Lower leg skin (tissue), 4 donors: ENCODE measurements around the gene TRIM65. TPM values are rescaled to one million over a fixed set of nuclear protein-coding genes. Genes with fewer than 3 reads are reported as not detected.

Experiments
- DNase-seq, 2 donors: peaks; one replicate each; pipeline ENCODE4 v3.0.0-alpha.2; 2019; ENCODE audit warnings: low spot score in 2 of 2
- H3K4me3 ChIP-seq: fragments of 200-600 bp; sonication (generic); 2 replicates; pipeline ENCODE4 v1.5.1; 2017; ENCODE audit warnings: mild to moderate bottlenecking, low read depth; ENCODE audit not compliant: poor library complexity, severe bottlenecking
- POLR2A ChIP-seq, 2 donors: fragments of 450-650 bp; IDR thresholded peaks; one replicate each; pipeline ENCODE4 v1.6.1; 2016 to 2017; ENCODE audit warnings: antibody characterized with exemption in 2 of 2, mild to moderate bottlenecking in 1 of 2, moderate library complexity in 1 of 2
- WGBS, 2 donors: methylation state at CpG; one replicate each; pipeline ENCODE4 v1.1.5; 2018; 5-methylcytosine and 5-hydroxymethylcytosine counted together
- intact Hi-C: fragments of 100-400 bp; cut with DNase I; formaldehyde crosslinking; loops from one replicate; pipeline ENCODE4 v1.15.0; 2023; ENCODE audit warnings: low total_unique reads
- total RNA-seq, 4 donors: library from RNA; depleted of rRNA; stranded (reverse); fragments of >200 nt; gene quantifications; one replicate each; pipeline ENCODE4 v1.1.0, GENCODE V29; 2016
- TF ChIP-seq, protein P1 (sequence below), 3 donors: fragments of 450-650 bp; IDR thresholded peaks; one replicate each; pipeline ENCODE4 v1.5.1; 2016; ENCODE audit warnings: antibody characterized with exemption in 3 of 3, mild to moderate bottlenecking in 3 of 3, moderate library complexity in 2 of 3

Gene TRIM65
- total RNA-seq, 4 donors from 2014 or later: 23.1 to 36.3 (median 32.2) TPM

DNA sequence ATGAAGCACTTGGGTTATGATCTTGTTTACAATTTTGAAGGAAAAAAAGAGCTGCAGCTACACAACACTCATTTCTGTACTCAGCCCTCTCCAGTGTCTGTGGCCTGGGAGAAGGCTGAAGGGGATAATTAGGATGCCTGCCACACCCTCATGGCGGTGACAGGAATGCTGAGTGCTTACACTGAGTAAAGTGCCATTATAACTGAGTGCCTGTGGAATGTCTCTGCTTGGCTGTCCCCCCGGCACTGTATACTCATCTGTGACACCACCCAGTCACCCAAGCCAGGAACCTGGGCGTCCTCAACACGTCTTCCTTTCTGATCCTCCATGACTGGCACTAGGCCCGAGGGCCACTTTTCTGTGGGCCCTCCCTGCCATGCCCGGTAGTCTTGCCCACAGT lies 11.4 kb upstream of the TRIM65 start:
- peak in 1 of 2 donors; percentile 72 for DNase-seq
- no peak for TF ChIP-seq POLR2A (IDR thresholded peaks at IDR 0.05)
- TF ChIP-seq, protein P1, sequence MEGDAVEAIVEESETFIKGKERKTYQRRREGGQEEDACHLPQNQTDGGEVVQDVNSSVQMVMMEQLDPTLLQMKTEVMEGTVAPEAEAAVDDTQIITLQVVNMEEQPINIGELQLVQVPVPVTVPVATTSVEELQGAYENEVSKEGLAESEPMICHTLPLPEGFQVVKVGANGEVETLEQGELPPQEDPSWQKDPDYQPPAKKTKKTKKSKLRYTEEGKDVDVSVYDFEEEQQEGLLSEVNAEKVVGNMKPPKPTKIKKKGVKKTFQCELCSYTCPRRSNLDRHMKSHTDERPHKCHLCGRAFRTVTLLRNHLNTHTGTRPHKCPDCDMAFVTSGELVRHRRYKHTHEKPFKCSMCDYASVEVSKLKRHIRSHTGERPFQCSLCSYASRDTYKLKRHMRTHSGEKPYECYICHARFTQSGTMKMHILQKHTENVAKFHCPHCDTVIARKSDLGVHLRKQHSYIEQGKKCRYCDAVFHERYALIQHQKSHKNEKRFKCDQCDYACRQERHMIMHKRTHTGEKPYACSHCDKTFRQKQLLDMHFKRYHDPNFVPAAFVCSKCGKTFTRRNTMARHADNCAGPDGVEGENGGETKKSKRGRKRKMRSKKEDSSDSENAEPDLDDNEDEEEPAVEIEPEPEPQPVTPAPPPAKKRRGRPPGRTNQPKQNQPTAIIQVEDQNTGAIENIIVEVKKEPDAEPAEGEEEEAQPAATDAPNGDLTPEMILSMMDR (IDR thresholded peaks at IDR 0.05): no peak
- WGBS, 2 donors: 26 to 53% methylated on average over 6 of the region's 6 CpGs
- intact Hi-C loops: loop anchor here (5.0 kb wide), 1 partner anchor 99 kb away; no protein-coding TSS in a partner anchor
- H3K4me3 ChIP-seq: no peak overlapping the region

DNA sequence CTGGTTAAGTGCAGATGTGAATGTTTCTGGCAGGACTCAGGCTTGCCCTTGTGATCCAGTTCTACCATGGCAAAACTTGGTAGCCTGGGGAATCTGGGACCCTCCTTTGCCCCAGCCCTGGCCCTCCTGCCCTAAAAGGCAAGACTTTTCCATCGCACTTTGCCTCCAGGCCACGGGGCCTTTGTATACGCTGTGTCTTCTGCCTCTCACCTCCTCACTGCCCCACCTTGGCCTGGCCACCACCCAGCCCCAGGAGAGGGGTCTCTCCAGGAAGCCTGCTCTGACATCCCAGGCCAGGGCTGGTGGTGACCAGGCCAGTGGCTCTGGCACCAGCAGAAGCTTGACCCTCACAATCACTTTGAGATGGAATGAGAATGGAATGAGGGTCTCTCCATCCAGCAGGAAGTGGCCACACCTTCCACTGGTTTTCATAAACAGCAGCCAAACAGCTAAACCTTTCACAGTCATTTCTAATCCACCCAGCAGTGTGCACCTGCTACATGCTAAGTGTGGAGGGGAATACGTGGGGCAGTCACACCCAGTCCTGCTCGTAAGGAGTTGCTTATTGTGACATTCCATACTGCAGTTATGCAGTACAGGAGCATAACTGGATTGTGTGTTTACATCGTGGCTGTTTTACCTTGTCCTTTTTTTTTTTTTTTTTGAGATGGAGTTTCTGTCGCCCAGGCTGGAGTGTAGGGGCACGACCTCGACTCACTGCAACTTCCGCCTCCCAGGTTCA lies 9.6 kb upstream of the TRIM65 start:
- no peak for DNase-seq
- 67 to 72% methylated on average over 10 of the region's 10 CpGs for WGBS, 2 donors
- TF ChIP-seq, protein P1 (IDR thresholded peaks at IDR 0.05): no peak
- TF ChIP-seq POLR2A (IDR thresholded peaks at IDR 0.05): no peak
- intact Hi-C loops: loop anchor here (5.0 kb wide), 1 partner anchor 101 kb away; no protein-coding TSS in a partner anchor
- no peak overlapping the region for H3K4me3 ChIP-seq

DNA sequence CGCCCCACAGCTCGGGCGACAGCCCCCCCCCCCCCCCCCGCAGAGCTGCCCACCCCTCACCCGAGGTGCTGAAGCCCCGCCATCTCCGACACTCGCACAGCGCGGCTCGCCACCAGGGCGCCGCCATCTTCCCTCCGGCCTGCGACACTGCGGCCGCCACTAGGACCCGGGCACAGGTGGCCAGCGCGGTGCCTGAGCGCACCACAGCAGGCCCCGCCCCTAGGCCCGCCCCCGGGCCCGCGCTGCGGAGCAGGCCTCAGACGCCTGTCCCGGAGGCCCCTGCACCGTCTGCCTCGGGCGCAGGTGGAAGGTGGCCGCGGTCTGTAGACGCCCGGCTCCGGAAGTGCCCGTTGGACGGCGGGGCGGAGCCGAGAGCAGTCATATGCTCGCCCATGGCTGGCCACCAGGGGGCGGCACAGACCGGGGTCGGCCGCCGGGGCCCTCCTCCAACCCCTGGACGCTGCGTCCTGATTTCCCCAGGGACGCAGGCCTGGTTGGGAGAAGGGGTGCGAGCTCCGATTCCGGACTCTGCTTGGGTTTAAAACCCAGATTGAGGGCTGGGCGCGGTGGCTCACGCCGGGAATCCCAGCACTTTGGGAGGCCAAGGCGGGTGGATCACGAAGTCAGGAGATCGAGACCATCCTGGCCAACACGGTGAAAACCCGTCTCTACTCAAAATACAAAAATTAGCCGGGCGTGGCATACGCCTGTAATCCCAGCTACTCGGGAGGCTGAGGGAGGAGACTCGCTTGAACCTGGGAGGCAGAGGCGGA lies 8.2 kb upstream of the TRIM65 start, which contains the start of gene MRPL38:
MRPL38 (minus strand) TSS at position 136 of the 773 bp plus-strand sequence; CDS start at position 127, 9 bp downstream.
- no peak for TF ChIP-seq POLR2A (IDR thresholded peaks at IDR 0.05)
- TF ChIP-seq, protein P1 (IDR thresholded peaks at IDR 0.05): peak in 2 of 3 donors; percentile 8 to 98
- intact Hi-C loops: loop anchor here (5.0 kb wide), 1 partner anchor 102 kb away; no protein-coding TSS in a partner anchor
- WGBS, 2 donors: 2 to 3% methylated on average over 35 to 41 of the region's 69 CpGs
- H3K4me3 ChIP-seq: peak within 1 kb of the TSS; percentile 60
- DNase-seq: peak; percentile 88 to 98

DNA sequence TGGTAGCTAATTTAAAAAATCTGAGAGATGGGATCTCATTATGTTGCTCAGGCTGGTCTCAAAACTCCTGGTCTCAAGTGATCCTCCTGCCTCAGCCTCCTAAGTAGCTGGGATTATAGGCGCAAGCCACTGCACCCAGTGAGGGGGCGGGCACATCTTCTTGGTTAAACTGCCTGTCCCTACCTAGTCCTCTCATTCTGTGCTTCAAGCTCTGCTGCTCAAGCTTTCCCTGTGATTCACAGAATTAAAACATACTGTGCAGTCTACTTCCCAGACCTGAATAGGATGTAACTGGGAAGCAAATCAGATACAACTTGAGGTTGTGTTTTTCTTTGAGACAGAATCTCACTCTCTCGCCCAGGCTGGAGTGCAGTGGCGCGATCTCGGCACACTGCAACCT lies 5.7 kb upstream of the TRIM65 start:
- H3K4me3 ChIP-seq: no peak overlapping the region
- WGBS, 2 donors: 94 to 96% methylated on average over 6 of the region's 6 CpGs
- DNase-seq: no peak
- intact Hi-C loops: no loop called here
- TF ChIP-seq, protein P1 (IDR thresholded peaks at IDR 0.05): no peak
- TF ChIP-seq POLR2A (IDR thresholded peaks at IDR 0.05): no peak

DNA sequence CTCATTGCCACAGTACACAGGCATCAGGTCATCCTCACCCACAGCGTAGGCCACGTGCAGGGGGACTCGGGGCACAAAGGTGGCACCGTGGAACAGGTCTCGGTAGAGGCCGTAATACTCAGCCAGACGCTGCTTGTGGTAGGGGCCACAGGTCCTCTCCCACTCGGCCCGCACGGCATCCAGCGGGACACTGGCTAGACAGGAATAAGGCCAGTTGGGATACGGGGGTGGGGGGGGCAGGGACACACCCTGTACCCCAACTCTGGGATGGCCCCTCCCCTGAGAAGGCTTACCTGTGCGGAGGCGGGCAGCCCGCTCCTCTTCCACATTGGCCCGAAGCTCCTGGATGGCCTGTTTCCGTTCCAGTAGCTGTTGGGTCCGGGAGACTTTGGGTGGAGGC lies 5.0 kb upstream of the TRIM65 start:
- 91 to 93% methylated on average over 15 to 18 of the region's 18 CpGs for WGBS, 2 donors
- intact Hi-C loops: no loop called here
- no peak overlapping the region for H3K4me3 ChIP-seq
- no peak for TF ChIP-seq POLR2A (IDR thresholded peaks at IDR 0.05)
- no peak for DNase-seq
